ENCODE measurements around the gene R3HCC1L.

DNA sequence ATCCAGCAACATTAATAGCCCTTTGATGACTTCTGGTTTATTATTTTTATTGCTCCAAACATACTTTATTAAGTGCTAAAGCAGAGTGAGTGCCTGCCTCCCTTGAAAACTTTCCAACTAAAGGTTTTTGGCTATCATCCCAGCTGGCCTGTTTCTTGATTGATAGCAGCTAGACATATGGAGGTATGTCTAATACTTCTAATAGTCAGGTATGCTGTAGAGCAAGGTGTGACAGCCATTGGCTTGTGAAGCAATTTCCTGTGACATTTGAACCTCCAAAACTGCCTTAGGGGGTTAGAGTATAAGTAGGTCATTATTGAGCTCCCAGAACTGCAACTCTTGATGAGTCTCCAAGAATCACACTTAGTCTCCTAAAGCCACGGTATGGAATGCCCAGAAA is 77.7 kb downstream of the R3HCC1L start:
- TF ChIP-seq ZNF146 (tag by site-specific recombination; IDR thresholded peaks at IDR 0.05) (no peak), ZNF776 (tag by site-specific recombination; IDR thresholded peaks at IDR 0.05; ENCODE audit: borderline replicate concordance) (no peak), YY1 (tag by site-specific recombination; IDR thresholded peaks at IDR 0.05) (no peak), RBAK (tag by site-specific recombination; IDR thresholded peaks at IDR 0.05) (no peak)
- TF ChIP-seq, protein P1, sequence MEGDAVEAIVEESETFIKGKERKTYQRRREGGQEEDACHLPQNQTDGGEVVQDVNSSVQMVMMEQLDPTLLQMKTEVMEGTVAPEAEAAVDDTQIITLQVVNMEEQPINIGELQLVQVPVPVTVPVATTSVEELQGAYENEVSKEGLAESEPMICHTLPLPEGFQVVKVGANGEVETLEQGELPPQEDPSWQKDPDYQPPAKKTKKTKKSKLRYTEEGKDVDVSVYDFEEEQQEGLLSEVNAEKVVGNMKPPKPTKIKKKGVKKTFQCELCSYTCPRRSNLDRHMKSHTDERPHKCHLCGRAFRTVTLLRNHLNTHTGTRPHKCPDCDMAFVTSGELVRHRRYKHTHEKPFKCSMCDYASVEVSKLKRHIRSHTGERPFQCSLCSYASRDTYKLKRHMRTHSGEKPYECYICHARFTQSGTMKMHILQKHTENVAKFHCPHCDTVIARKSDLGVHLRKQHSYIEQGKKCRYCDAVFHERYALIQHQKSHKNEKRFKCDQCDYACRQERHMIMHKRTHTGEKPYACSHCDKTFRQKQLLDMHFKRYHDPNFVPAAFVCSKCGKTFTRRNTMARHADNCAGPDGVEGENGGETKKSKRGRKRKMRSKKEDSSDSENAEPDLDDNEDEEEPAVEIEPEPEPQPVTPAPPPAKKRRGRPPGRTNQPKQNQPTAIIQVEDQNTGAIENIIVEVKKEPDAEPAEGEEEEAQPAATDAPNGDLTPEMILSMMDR (tag by site-specific recombination; IDR thresholded peaks at IDR 0.05), result no peak

Measured in HEK293 (cell line).